ENCODE results near the gene B2M. TPM values are rescaled to one million over a fixed set of nuclear protein-coding genes. Genes with fewer than 3 reads are reported as not detected.
A peak's percentile ranks its signal among the peaks of the same experiment; 100 is the strongest.

The B2M gene
- total and polyA plus RNA-seq, 2 of the 13 experiments (the other 11 are each of a cell fraction or from before 2014, with no cell fraction given), result 784 to 857 TPM

GRCh38 chr15:44726568-44727484 lies 15.5 kb downstream of the B2M start:
- H3K36me3 ChIP-seq (replicated peaks in 1 of 2; ENCODE audit: control insufficient read depth in 1 of 2, insufficient read depth in 2 of 2, low read length in 2 of 2), result no peaks in the 10 kb centered on the region
- H3K9me3 ChIP-seq (ENCODE audit: low read length), result no peaks in the 10 kb centered on the region
- H3K79me2 ChIP-seq (ENCODE audit: insufficient read depth, low read length), result no peaks in the 10 kb centered on the region
- H3K27ac ChIP-seq (ENCODE audit: extremely low read length, insufficient read depth, low read length), result peak overlapping the region; percentile 45
- H4K20me1 ChIP-seq (ENCODE audit: insufficient read depth, low read length), result no peaks in the 10 kb centered on the region
- ChIA-PET CTCF (ENCODE audit: low intra/inter-chr PET ratio, low total read pairs) (no interaction called here), POLR2A (interaction anchor here (1.0 to 3.8 kb wide), 8 partner anchors 10 to 67 kb away, joined by 3 to 157 read pairs (median 6); partner anchors contain the start of genes B2M, PATL2, SPG11 and TRIM69)
- ATAC-seq (peak; percentile 29), FAIRE-seq (peak; percentile 63), DNase-seq (ENCODE audit: low spot score) (peak; percentile 76)
- in situ Hi-C loops (cut with HindIII; ENCODE audit: extremely low pct_ligation_motif_present, low pct_unique_long_range_greater_than_20kb) (no loop called here), intact Hi-C loops (cut with micrococcal nuclease; ENCODE audit: unreplicated experiment) (loop anchor here (5.0 kb wide), 1 partner anchor 185 kb away; no protein-coding TSS in a partner anchor)
- no peaks in the 10 kb centered on the region for H3K27me3 ChIP-seq (ENCODE audit: control insufficient read depth in 1 of 2, insufficient read depth in 2 of 2, low read length in 2 of 2)
- no TSS peak for BruUV-seq (replicated peaks)
- peak overlapping the region; percentile 61 for H3K9ac ChIP-seq (ENCODE audit: insufficient read depth, low read depth, low read length)
- H2AFZ ChIP-seq (ENCODE audit: low read length), result peak overlapping the region; percentile 84
- 6% methylated on average over 5 of the region's 5 CpGs for WGBS (ENCODE audit: low lambda C conversion rate)
- H3K4me3 ChIP-seq (replicated peaks in 1 of 3; ENCODE audit: insufficient read depth in 1 of 3, low read depth in 2 of 3, low read length in 3 of 3), result peak overlapping the region; percentile 14 to 48 (median 23); a peak in 3 of 6 replicates
- H3K4me2 ChIP-seq (ENCODE audit: low read depth, low read length), result peak overlapping the region; percentile 79
- peaks cover 52% of the 10 kb centered on the region for H3K4me1 ChIP-seq (ENCODE audit: insufficient read depth, low read length)
- peak; percentile 11; the same call in 1 of the 2 replicates for TF ChIP-seq SOX5 (CRISPR knock-in tag; IDR thresholded peaks at IDR 0.05; ENCODE audit: borderline replicate concordance)
- no peak for TF ChIP-seq ZNF331 (CRISPR knock-in tag; IDR thresholded peaks at IDR 0.05)
- peak; percentile 16; the same call in 1 of the 2 replicates for TF ChIP-seq ZFY (CRISPR knock-in tag; IDR thresholded peaks at IDR 0.05)
- TF ChIP-seq ZNF333 (CRISPR knock-in tag; IDR thresholded peaks at IDR 0.05; ENCODE audit: borderline replicate concordance), result no peak
- TF ChIP-seq EP300 (IDR thresholded peaks at IDR 0.05; ENCODE audit: low read depth in 2 of 2, low read length in 2 of 2), result no peak
- peak; percentile 35; the same call in 1 of the 2 replicates for TF ChIP-seq EP300 (CRISPR knock-in tag; IDR thresholded peaks at IDR 0.05; ENCODE audit: borderline replicate concordance)
- TF ChIP-seq FOXP4 (CRISPR knock-in tag; IDR thresholded peaks at IDR 0.05), result peak; percentile 54; the same call in 1 of the 2 replicates
- TF ChIP-seq ZMYM3 (CRISPR knock-in tag; IDR thresholded peaks at IDR 0.05), result 0 out of 2 replicates have a peak, but pooled peaks have one; percentile 35
- TF ChIP-seq, protein P1, sequence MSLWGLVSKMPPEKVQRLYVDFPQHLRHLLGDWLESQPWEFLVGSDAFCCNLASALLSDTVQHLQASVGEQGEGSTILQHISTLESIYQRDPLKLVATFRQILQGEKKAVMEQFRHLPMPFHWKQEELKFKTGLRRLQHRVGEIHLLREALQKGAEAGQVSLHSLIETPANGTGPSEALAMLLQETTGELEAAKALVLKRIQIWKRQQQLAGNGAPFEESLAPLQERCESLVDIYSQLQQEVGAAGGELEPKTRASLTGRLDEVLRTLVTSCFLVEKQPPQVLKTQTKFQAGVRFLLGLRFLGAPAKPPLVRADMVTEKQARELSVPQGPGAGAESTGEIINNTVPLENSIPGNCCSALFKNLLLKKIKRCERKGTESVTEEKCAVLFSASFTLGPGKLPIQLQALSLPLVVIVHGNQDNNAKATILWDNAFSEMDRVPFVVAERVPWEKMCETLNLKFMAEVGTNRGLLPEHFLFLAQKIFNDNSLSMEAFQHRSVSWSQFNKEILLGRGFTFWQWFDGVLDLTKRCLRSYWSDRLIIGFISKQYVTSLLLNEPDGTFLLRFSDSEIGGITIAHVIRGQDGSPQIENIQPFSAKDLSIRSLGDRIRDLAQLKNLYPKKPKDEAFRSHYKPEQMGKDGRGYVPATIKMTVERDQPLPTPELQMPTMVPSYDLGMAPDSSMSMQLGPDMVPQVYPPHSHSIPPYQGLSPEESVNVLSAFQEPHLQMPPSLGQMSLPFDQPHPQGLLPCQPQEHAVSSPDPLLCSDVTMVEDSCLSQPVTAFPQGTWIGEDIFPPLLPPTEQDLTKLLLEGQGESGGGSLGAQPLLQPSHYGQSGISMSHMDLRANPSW (CRISPR knock-in tag; IDR thresholded peaks at IDR 0.05; ENCODE audit: borderline replicate concordance), result no peak
- no peak for TF ChIP-seq ZNF543 (CRISPR knock-in tag; IDR thresholded peaks at IDR 0.05)
- peak; percentile 80 for TF ChIP-seq TBX2 (CRISPR knock-in tag; IDR thresholded peaks at IDR 0.05; ENCODE audit: borderline replicate concordance)
- no peak for TF ChIP-seq ZNF766 (CRISPR knock-in tag; IDR thresholded peaks at IDR 0.05; ENCODE audit: borderline replicate concordance)
- TF ChIP-seq MEF2D (CRISPR knock-in tag; IDR thresholded peaks at IDR 0.05), result 0 out of 2 replicates have a peak, but pooled peaks have one; percentile 47
- 0 out of 2 replicates have a peak, but pooled peaks have one; percentile 3 for TF ChIP-seq ZNF784 (CRISPR knock-in tag; IDR thresholded peaks at IDR 0.05; ENCODE audit: borderline replicate concordance)
- TF ChIP-seq YEATS4 (CRISPR knock-in tag; IDR thresholded peaks at IDR 0.05; ENCODE audit: borderline replicate concordance), result 0 out of 2 replicates have a peak, but pooled peaks have one; percentile 33
- peak; percentile 77 for TF ChIP-seq SAP130 (CRISPR knock-in tag; IDR thresholded peaks at IDR 0.05; ENCODE audit: low read depth)
- 0 out of 2 replicates have a peak, but pooled peaks have one; percentile 27 for TF ChIP-seq PPARG (CRISPR knock-in tag; conservative IDR thresholded peaks at IDR 0.05)
- TF ChIP-seq SIN3A (IDR thresholded peaks at IDR 0.05; ENCODE audit: borderline replicate concordance, low read depth, low read length), result no peak
